VCaP (cell line): Measurements from ENCODE around the gene UBE2D4.
A peak's percentile ranks its signal among the peaks of the same experiment; 100 is the strongest.
"Not testable (repeated sequence)": the region's sequence is repeated elsewhere in the genome, so short reads cannot be mapped to it uniquely, and the experiment has no call there.

Source experiments
- H3K27ac ChIP-seq: fragments of 450-650 bp; 2 replicates; pipeline ENCODE4 v1.5.1; 2017
- TF ChIP-seq, protein P1 (sequence below): fragments of 450-650 bp; conservative IDR thresholded peaks from 2 replicates; pipeline ENCODE4 v1.5.1; 2017; ENCODE audit warnings: mild to moderate bottlenecking, moderate library complexity

UBE2D4 gene

DNA sequence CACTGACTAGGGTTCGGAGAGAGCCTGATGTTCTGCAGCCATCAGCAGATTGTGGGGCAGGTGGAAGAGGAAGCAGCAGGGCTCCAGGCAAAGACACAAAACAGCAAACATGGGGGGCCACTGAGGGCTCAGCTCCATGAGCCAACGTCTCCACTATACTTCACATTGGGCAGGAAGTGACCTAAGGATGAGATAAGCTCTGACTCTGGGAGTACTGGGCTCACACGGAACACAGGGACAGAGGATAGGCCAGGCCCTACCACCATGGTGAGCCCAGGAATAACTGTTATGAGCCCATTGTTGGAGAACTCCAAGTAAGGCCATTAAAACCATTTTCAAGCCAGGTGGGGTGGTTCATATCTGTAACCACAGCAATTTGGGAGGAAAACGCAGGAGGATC, 42.0 kb upstream of the UBE2D4 start:
- no peak overlapping the region for H3K27ac ChIP-seq
- TF ChIP-seq, protein P1, sequence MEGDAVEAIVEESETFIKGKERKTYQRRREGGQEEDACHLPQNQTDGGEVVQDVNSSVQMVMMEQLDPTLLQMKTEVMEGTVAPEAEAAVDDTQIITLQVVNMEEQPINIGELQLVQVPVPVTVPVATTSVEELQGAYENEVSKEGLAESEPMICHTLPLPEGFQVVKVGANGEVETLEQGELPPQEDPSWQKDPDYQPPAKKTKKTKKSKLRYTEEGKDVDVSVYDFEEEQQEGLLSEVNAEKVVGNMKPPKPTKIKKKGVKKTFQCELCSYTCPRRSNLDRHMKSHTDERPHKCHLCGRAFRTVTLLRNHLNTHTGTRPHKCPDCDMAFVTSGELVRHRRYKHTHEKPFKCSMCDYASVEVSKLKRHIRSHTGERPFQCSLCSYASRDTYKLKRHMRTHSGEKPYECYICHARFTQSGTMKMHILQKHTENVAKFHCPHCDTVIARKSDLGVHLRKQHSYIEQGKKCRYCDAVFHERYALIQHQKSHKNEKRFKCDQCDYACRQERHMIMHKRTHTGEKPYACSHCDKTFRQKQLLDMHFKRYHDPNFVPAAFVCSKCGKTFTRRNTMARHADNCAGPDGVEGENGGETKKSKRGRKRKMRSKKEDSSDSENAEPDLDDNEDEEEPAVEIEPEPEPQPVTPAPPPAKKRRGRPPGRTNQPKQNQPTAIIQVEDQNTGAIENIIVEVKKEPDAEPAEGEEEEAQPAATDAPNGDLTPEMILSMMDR: no peak

DNA sequence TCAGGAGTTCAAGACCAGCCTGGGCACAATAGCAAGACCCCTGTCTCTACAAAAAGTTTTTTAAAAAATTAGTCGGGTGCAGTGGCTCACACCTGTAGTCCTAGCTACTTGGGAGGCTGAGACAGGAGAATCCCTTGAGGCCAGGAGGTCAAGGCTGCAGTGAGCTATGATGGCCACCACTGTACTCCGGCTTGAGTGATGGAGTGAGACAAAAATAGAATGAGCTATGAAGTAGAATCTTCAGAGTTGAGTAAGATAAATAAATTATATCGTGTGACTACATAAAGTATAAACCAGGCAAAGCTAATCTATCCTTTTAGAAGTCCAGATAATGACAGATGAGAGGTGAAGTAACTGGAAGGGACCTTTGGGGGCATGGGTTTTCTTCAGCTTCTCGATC, 41.6 kb upstream of the UBE2D4 start:
- H3K27ac ChIP-seq: no peak overlapping the region
- TF ChIP-seq, protein P1: no peak

DNA sequence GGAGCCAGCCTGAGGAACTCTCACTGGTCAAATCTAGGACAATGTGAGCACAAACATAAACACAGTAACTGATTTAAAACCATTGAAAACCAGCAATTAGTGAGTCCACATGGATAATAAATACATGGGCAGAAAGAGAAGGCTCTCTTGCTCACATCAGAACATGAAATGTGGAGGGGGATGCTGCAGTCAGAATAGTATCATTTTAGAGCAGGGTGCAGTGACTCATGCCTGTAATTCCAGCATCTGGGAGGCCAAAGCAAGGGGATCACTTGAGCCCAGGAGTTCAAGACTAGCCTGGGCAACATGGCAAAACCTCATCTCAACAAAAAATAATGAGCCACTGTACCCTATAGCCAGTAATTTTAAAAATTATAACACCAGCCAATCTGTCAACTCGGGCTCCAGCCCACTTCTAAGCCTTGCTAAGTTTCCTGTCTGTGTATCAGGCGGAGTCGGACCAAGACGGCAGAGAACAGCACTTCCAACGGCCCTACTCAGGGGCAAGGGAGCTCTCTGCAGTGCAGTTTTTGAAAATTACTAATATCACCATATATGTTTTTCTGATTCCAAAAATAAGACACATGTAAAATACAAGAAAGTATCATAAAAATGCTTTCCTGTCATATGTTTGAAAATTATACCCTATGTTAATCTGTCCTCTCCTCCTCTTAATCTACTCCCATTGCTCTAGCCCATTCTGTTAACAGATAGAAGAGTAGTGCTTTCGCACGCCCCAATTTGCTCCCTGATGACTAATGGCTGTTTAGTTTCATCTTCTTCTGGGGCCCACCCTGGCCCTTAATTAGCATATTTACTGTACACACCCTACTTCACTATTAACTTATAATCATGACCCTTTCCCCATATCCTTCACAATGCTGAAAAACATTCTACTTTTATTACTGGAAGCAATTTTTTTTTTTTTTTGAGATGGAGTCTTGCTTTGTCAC, 37.0 kb upstream of the UBE2D4 start:
- TF ChIP-seq, protein P1: no peak
- no peak overlapping the region for H3K27ac ChIP-seq

DNA sequence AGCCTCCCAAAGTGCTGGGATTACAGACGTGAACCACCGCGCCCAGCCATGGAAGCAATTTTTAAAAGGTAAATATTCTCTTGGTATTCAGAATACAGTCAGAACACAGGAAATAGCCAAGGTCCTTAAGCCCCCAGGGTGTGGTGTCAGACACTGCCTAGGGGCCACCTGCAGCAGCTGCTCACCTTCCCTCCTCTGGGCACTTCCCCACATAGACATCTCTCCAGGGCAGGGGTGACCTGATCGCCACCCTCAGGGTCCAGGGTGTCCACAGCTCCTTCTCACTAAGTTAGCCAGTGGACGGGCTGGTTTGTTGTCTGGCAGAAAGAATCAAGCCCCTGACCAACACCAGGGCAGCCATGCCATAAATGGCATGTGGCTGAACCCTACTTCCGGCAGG, 35.8 kb upstream of the UBE2D4 start:
- TF ChIP-seq, protein P1: no peak
- peak overlapping the region; percentile 83 for H3K27ac ChIP-seq

- TF ChIP-seq, protein P1: no peak
- H3K27ac ChIP-seq: peak overlapping the region; percentile 83
These were observed 34.9 kb upstream of the UBE2D4 start for GRCh38 chr7:43891069-43891955.

DNA sequence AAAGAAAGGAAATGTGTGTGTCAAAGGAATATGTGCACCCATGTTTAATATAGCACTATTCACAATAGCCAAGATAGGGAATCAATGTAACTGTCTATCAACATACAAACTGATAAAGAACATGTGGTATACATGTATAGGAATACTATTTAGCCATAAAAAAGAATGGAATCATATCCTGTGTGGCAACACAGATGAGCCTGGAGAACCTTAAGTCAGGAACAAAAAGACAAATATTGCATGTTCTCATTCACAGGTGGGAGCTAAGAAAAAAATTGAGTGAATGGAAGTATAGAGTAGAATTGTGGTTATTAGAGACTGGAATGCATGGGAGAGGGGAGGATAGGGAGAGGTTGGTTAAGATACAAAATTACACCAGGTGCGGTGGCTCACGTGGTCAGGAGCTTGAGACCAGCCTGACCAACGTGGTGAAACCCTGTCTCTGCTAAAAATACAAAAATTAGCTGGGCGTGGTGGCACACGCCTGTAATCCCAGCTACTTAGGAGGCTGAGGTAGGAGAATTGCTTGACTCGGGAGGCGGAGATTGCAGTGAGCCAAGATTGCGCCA, 30.3 kb upstream of the UBE2D4 start:
- TF ChIP-seq, protein P1: no peak
- no peak overlapping the region for H3K27ac ChIP-seq

- not testable (repeated sequence) for H3K27ac ChIP-seq
These were observed 27.7 kb upstream of the UBE2D4 start for GRCh38 chr7:43898571-43898970.
